ENCODE results near the gene TBC1D22A.

Gene TBC1D22A

GRCh38 chr22:46752988-46753310 lies 9.5 kb upstream of the TBC1D22A start:
- DNase-seq (ENCODE audit: low read depth in 2 of 2, low spot score in 1 of 2): no peak

GRCh38 chr22:46753360-46753759 lies 9.1 kb upstream of the TBC1D22A start:
- no peak for DNase-seq (ENCODE audit: low read depth in 2 of 2, low spot score in 1 of 2)

- DNase-seq (ENCODE audit: low read depth in 2 of 2, low spot score in 1 of 2): no peak
Observed at GRCh38 chr22:46753761-46754109, 8.7 kb upstream of the TBC1D22A start.

GRCh38 chr22:46754110-46754799 lies 8.2 kb upstream of the TBC1D22A start:
- no peak for DNase-seq (ENCODE audit: low read depth in 2 of 2, low spot score in 1 of 2)

GRCh38 chr22:46754826-46755225 lies 7.6 kb upstream of the TBC1D22A start:
- DNase-seq (ENCODE audit: low read depth in 2 of 2, low spot score in 1 of 2): no peak

- DNase-seq (ENCODE audit: low read depth in 2 of 2, low spot score in 1 of 2): no peak
Observed at GRCh38 chr22:46755525-46755924, 6.9 kb upstream of the TBC1D22A start.

- no peak for DNase-seq (ENCODE audit: low read depth in 2 of 2, low spot score in 1 of 2)
Observed at GRCh38 chr22:46756097-46756496, 6.4 kb upstream of the TBC1D22A start.

- no peak for DNase-seq (ENCODE audit: low read depth in 2 of 2, low spot score in 1 of 2)
Observed at GRCh38 chr22:46757104-46757503, 5.3 kb upstream of the TBC1D22A start.

- DNase-seq (ENCODE audit: low read depth in 2 of 2, low spot score in 1 of 2): no peak
Observed at GRCh38 chr22:46758121-46758520, 4.3 kb upstream of the TBC1D22A start.

- DNase-seq (ENCODE audit: low read depth in 2 of 2, low spot score in 1 of 2): no peak
Observed at GRCh38 chr22:46758867-46759290, 3.6 kb upstream of the TBC1D22A start.

- no peak for DNase-seq (ENCODE audit: low read depth in 2 of 2, low spot score in 1 of 2)
Observed at GRCh38 chr22:46761017-46761416, 1.4 kb upstream of the TBC1D22A start.

- no peak for DNase-seq (ENCODE audit: low read depth in 2 of 2, low spot score in 1 of 2)
Observed at GRCh38 chr22:46761539-46762237, 762 bp upstream of the TBC1D22A start.

GRCh38 chr22:46763051-46763705 lies 728 bp downstream of the TBC1D22A start:
- DNase-seq (ENCODE audit: low read depth in 2 of 2, low spot score in 1 of 2): no peak

GRCh38 chr22:46764140-46764680 lies 1.8 kb downstream of the TBC1D22A start:
- no peak for DNase-seq (ENCODE audit: low read depth in 2 of 2, low spot score in 1 of 2)

- DNase-seq (ENCODE audit: low read depth in 2 of 2, low spot score in 1 of 2): no peak
Observed at GRCh38 chr22:46764779-46765485, 2.5 kb downstream of the TBC1D22A start.

- DNase-seq (ENCODE audit: low read depth in 2 of 2, low spot score in 1 of 2): no peak
Observed at GRCh38 chr22:46766611-46767010, 4.2 kb downstream of the TBC1D22A start.

- DNase-seq (ENCODE audit: low read depth in 2 of 2, low spot score in 1 of 2): no peak
Observed at GRCh38 chr22:46767249-46767985, 5.0 kb downstream of the TBC1D22A start.

GRCh38 chr22:46769191-46769675 lies 6.8 kb downstream of the TBC1D22A start:
- DNase-seq (ENCODE audit: low read depth in 2 of 2, low spot score in 1 of 2): no peak

- no peak for DNase-seq (ENCODE audit: low read depth in 2 of 2, low spot score in 1 of 2)
Observed at GRCh38 chr22:46769706-46770105, 7.3 kb downstream of the TBC1D22A start.

- no peak for DNase-seq (ENCODE audit: low read depth in 2 of 2, low spot score in 1 of 2)
Observed at GRCh38 chr22:46770151-46770641, 7.7 kb downstream of the TBC1D22A start.

- DNase-seq (ENCODE audit: low read depth in 2 of 2, low spot score in 1 of 2): no peak
Observed at GRCh38 chr22:46770726-46771125, 8.3 kb downstream of the TBC1D22A start.
